Measurements from ENCODE around the gene SKIC8.

The SKIC8 gene

GRCh38 chr15:78321041-78321570 is 21.7 kb upstream of the SKIC8 start:
- DNase-seq, result no peak

GRCh38 chr15:78320183-78320582 is 20.8 kb upstream of the SKIC8 start:
- no peak for DNase-seq

- no peak for DNase-seq
These were observed 20.2 kb upstream of the SKIC8 start for GRCh38 chr15:78319588-78319987.

- DNase-seq, result no peak
These were observed 17.9 kb upstream of the SKIC8 start for GRCh38 chr15:78317145-78317836.

- DNase-seq, result no peak
These were observed 17.1 kb upstream of the SKIC8 start for GRCh38 chr15:78316283-78317083.

GRCh38 chr15:78315686-78316282 is 16.4 kb upstream of the SKIC8 start:
- no peak for DNase-seq

GRCh38 chr15:78314181-78314581 is 14.8 kb upstream of the SKIC8 start:
- DNase-seq, result no peak

- no peak for DNase-seq
These were observed 14.0 kb upstream of the SKIC8 start for GRCh38 chr15:78313383-78313782.

GRCh38 chr15:78312957-78313356 is 13.5 kb upstream of the SKIC8 start:
- no peak for DNase-seq

GRCh38 chr15:78312536-78312935 is 13.1 kb upstream of the SKIC8 start:
- no peak for DNase-seq

- no peak for DNase-seq
These were observed 11.9 kb upstream of the SKIC8 start for GRCh38 chr15:78311292-78311691.

- DNase-seq, result no peak
These were observed 9.1 kb upstream of the SKIC8 start for GRCh38 chr15:78308422-78309032.

- no peak for DNase-seq
These were observed 8.6 kb upstream of the SKIC8 start for GRCh38 chr15:78307976-78308375.

GRCh38 chr15:78306176-78306774 is 6.9 kb upstream of the SKIC8 start:
- DNase-seq, result no peak

- DNase-seq, result no peak
These were observed 5.0 kb upstream of the SKIC8 start for GRCh38 chr15:78304216-78305066.

- no peak for DNase-seq
These were observed 3.3 kb upstream of the SKIC8 start for GRCh38 chr15:78302579-78303312.

- no peak for DNase-seq
These were observed 2.4 kb upstream of the SKIC8 start for GRCh38 chr15:78301828-78302227.

- DNase-seq, result no peak
These were observed 1.9 kb upstream of the SKIC8 start for GRCh38 chr15:78301326-78301725.

- DNase-seq, result no peak
These were observed 7.2 kb downstream of the SKIC8 start for GRCh38 chr15:78292219-78292618.

GRCh38 chr15:78291698-78292097 is 7.7 kb downstream of the SKIC8 start:
- no peak for DNase-seq

- DNase-seq, result no peak
These were observed 8.4 kb downstream of the SKIC8 start for GRCh38 chr15:78291052-78291451.
